BJ (cell line): Measurements from ENCODE around the gene GTF3C1. TPM values are rescaled to one million over a fixed set of nuclear protein-coding genes. Genes with fewer than 3 reads are reported as not detected.
A peak's percentile ranks its signal among the peaks of the same experiment; 100 is the strongest.

ENCODE experiments used
- CTCF ChIA-PET: fragments of 350-600 bp; formaldehyde crosslinking; extraction: SDS; loops from one replicate; lab custom pipeline; 2021; ENCODE audit warnings: antibody characterized with exemption, inconsistent platforms; lab: Yijun Ruan, JAX
- POLR2A ChIA-PET: fragments of 300-600 bp; sonication (Branson Sonifier 250); formaldehyde crosslinking; extraction: SDS; loops from one replicate; lab custom pipeline; 2021; ENCODE audit warnings: antibody characterized with exemption; lab: Charles Lee
- DNase-seq: peaks from one replicate; pipeline ENCODE4 v3.0.0-alpha.2; 2011; ENCODE audit warnings: low read depth
- H3K27me3 ChIP-seq: 2 replicates; pipeline ENCODE4 v1.6.0; 2011; ENCODE audit warnings: low read length; ENCODE audit not compliant: control insufficient read depth, insufficient read depth
- H3K36me3 ChIP-seq: 2 replicates; pipeline ENCODE4 v1.5.1; 2011; ENCODE audit warnings: low read length; ENCODE audit not compliant: control insufficient read depth, insufficient read depth
- H3K4me3 ChIP-seq: 2 replicates; pipeline ENCODE4 v1.5.1; 2011; ENCODE audit warnings: low read depth, mild to moderate bottlenecking, control low read depth, low read length
- CTCF ChIP-seq: IDR thresholded peaks from 2 replicates; pipeline ENCODE4 v1.5.1; 2011; ENCODE audit warnings: low read depth, mild to moderate bottlenecking, control low read depth, inconsistent platforms, low read length, moderate library complexity; ENCODE audit not compliant: insufficient read depth
- polyA plus RNA-seq: library from polyadenylated mRNA; depleted of rRNA; stranded (reverse); fragments of >200 nt; gene quantifications from 2 replicates; pipeline ENCODE4 v1.2.3, GENCODE V29; 2011

The GTF3C1 gene
- polyA plus RNA-seq, 1 experiment: 35.8 TPM

GRCh38 chr16:27427538-27427937, 122.2 kb downstream of the GTF3C1 start:
- Histone ChIP-seq H3K27me3 (no peaks in the 10 kb centered on the region), H3K4me3 (no peak overlapping the region), H3K36me3 (no peaks in the 10 kb centered on the region)
- TF ChIP-seq CTCF: no peak
- ChIA-PET POLR2A (no interaction called here), CTCF (interaction anchor here (1.0 kb wide), 1 partner anchor 15 kb away, joined by 3 read pairs; no protein-coding TSS in a partner anchor)
- no peak for DNase-seq

- H3K27me3 ChIP-seq: no peaks in the 10 kb centered on the region
- POLR2A ChIA-PET: no interaction called here
Measured at GRCh38 chr16:27426423-27427408, 123.0 kb downstream of the GTF3C1 start.

GRCh38 chr16:27425961-27426360, 123.8 kb downstream of the GTF3C1 start:
- POLR2A ChIA-PET: no interaction called here

More at GRCh38 chr16:27426423-27427408, 123.0 kb downstream of the GTF3C1 start:
- CTCF ChIA-PET: interaction anchor here (1.0 kb wide), 1 partner anchor 16 kb away, joined by 3 read pairs; no protein-coding TSS in a partner anchor
- no peak for TF ChIP-seq CTCF
- no peak overlapping the region for H3K4me3 ChIP-seq
- peak; percentile 65 for DNase-seq
- no peaks in the 10 kb centered on the region for H3K36me3 ChIP-seq

GRCh38 chr16:27424772-27425498, 124.8 kb downstream of the GTF3C1 start:
- no peaks in the 10 kb centered on the region for H3K27me3 ChIP-seq
- no peak for DNase-seq
- POLR2A ChIA-PET: no interaction called here
- H3K36me3 ChIP-seq: no peaks in the 10 kb centered on the region
- CTCF ChIA-PET: interaction anchor here (0.9 kb wide), 1 partner anchor 400 kb away, joined by 3 read pairs; no protein-coding TSS in a partner anchor
- H3K4me3 ChIP-seq: no peak overlapping the region
- TF ChIP-seq CTCF: no peak

More at GRCh38 chr16:27425961-27426360, 123.8 kb downstream of the GTF3C1 start:
- no peak for DNase-seq
- Histone ChIP-seq H3K36me3 (no peaks in the 10 kb centered on the region), H3K4me3 (no peak overlapping the region), H3K27me3 (no peaks in the 10 kb centered on the region)
- CTCF ChIA-PET: no interaction called here
- TF ChIP-seq CTCF: no peak
